RWPE1 (cell line): ENCODE results near the gene TCF4.

ENCODE experiments used
- CTCF ChIA-PET: fragments of 350-600 bp; sonication (Branson Sonifier 250); formaldehyde crosslinking; extraction: SDS; loops from one replicate; lab custom pipeline; 2021; lab: Yijun Ruan, JAX
- POLR2A ChIA-PET: fragments of 400-600 bp; formaldehyde crosslinking; extraction: SDS; loops from one replicate; lab custom pipeline; 2020; ENCODE audit warnings: antibody characterized with exemption; ENCODE audit not compliant: low non-redundant PET; lab: Yijun Ruan, JAX
- DNase-seq: peaks from one replicate; pipeline ENCODE4 v3.0.0; 2012; ENCODE audit warnings: low spot score
- H3K27ac ChIP-seq: fragments of 450-650 bp; 2 replicates; pipeline ENCODE4 v1.5.1; 2017
- CTCF ChIP-seq: fragments of 450-650 bp; conservative IDR thresholded peaks from 2 replicates; pipeline ENCODE4 v1.5.1; 2017; ENCODE audit warnings: low read depth, mild to moderate bottlenecking

The TCF4 gene

DNA sequence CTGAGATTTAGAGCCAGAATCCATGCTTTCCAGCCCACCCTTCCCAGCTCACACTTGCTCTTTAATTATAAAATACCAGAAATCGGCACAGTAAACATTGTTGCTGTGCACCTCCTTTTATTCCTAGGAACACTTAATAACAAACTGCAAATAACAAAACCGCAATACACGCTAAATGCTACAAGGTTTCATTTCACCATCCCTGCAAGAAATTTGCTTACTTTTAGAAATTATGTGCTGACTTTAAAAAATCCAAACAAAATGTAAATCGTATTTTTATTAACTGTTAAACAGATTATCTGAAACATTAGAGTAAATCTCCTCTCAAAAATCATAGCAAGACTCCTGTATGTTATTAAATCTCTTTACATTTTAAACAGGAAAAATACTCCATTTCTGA, 79.3 kb downstream of the TCF4 start:
- no peak for DNase-seq
- H3K27ac ChIP-seq = no peak overlapping the region
- POLR2A ChIA-PET = no interaction called here
- CTCF ChIA-PET = no interaction called here
- TF ChIP-seq CTCF = no peak

DNA sequence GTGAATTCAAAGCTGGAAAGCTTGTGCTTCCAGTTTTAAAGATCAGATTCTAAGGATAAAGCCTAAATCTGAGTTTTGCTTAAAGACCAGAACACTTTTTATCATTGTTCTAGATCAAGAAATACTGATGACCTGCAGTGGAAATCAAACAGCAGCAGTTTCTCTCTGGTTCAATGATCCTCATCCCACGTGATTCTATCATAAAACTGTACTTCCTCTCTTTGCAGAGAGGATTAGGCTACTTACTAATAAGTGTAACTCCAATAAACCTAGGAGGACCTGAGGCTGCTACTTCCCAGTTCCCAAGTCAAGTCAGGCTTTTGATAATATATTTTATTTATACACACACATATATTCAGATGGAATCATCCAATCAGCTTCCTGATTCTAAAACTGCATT, 81.9 kb downstream of the TCF4 start:
- CTCF ChIA-PET = no interaction called here
- H3K27ac ChIP-seq = no peak overlapping the region
- TF ChIP-seq CTCF = no peak

GRCh38 chr18:55504808-55505207, 83.2 kb downstream of the TCF4 start:
- no peak overlapping the region for H3K27ac ChIP-seq
- ChIA-PET POLR2A (no interaction called here), CTCF (no interaction called here)
- DNase-seq = no peak
- no peak for TF ChIP-seq CTCF

More for the DNA sequence above, 81.9 kb downstream of the TCF4 start:
- POLR2A ChIA-PET = no interaction called here
- DNase-seq = no peak

GRCh38 chr18:55503167-55503820, 84.7 kb downstream of the TCF4 start:
- TF ChIP-seq CTCF = no peak
- POLR2A ChIA-PET = no interaction called here
- CTCF ChIA-PET = no interaction called here
- DNase-seq = no peak
- no peak overlapping the region for H3K27ac ChIP-seq

DNA sequence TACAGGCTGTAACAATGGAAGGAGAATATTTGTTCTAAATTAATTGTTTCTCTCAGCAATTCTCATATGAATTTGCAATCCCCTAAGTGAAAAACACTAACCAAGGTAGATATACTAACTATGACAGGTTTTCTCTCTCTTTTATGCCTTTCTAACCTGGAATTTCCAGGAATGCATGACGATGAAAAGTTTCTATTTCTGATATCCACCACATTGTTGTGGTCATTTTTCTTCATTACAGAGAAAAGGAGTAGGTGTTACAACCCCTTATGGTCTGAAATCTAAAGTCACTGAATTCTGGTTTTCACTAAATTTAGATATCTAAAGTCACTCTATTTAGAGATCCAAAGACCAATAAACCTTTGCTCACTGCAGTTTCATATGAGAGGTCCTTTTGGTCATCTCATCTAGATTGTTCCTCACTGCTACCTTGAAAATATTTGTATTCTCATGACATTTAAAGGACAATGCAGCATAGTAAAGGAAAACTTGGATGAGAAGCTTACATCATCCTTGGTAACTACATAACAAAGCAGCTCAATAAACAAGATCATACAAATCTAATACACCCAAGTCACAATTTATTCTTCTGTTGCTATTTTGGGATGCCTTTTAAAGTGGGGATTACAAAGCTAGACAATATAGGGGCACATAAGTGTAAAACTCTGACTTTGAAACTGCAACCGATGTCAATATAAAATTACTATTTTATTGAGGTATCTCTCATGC, 85.8 kb downstream of the TCF4 start:
- POLR2A ChIA-PET = no interaction called here
- no peak overlapping the region for H3K27ac ChIP-seq
- DNase-seq = no peak

DNA sequence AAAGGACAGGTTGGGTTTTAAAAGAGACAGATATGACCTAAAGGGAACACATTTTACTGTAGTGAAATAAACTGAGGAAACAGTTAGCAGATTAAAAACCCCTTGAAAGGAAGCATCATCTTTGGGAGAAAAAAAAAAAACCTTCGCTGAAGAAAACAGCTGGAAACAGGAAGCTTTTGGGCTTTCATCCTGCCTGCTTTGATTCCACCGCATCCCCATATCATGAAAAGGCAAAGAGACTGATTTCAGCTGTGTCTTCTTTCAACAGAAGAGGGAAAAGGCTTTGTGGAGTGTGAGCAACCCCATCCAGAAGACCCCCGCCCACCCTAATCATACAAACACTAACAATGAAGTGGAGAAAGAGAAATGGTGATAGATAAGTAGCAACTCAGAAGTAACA, 86.4 kb downstream of the TCF4 start:
- no peak overlapping the region for H3K27ac ChIP-seq
- no peak for DNase-seq
- ChIA-PET CTCF (no interaction called here), POLR2A (no interaction called here)
- no peak for TF ChIP-seq CTCF

More for the DNA sequence above, 85.8 kb downstream of the TCF4 start:
- TF ChIP-seq CTCF = no peak
- CTCF ChIA-PET = no interaction called here
